HG02571 (cell line): Measurements from ENCODE around the gene RSPH1.

Experiments
- ATAC-seq: cut with Tn5 transposase; IDR thresholded peaks from one replicate; pipeline ENCODE4 v1.9.1; 2021; ENCODE audit warnings: mild to moderate bottlenecking, moderate library complexity; ENCODE audit not compliant: unreplicated experiment

The RSPH1 gene

DNA sequence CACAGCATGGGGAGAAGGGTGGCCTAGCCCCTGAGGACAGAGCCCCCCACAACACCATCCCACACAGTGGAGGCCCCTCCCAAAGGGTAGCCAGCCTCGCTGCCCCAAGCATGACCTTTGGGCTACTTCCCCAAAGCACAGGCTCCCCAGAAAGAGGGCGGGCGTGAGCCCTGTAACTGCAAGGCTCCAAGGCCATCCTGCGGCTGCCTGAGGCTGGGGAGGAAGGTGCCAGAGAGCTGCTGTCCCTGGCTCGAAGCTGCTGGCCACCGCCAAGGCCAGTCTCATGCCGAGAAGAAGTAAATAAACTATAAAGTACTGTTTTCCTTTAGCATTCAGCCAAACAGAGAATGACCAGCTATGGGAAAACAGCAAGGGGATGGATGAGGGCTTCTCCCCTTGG is 64.8 kb downstream of the RSPH1 start:
- no peak for ATAC-seq

DNA sequence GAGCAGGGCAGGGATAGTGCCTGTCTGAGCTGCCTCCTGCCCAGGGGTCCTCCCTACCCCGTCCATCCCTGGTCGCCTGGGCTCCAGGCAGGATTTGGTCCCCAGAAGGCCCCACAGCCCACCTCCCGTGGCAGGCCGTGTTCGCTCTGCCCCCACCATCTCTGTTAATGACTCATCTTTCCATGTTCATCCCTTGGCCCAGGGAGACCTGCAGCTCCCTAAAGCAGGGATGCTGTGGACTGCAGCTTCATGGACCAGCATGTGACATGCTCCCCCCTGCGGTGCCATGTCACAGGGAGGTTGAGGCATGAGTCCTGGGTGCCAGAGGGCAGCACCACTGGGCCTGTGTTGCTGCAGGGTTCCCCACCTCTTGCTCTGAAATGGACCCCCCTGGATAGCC is 65.5 kb downstream of the RSPH1 start:
- ATAC-seq = no peak

DNA sequence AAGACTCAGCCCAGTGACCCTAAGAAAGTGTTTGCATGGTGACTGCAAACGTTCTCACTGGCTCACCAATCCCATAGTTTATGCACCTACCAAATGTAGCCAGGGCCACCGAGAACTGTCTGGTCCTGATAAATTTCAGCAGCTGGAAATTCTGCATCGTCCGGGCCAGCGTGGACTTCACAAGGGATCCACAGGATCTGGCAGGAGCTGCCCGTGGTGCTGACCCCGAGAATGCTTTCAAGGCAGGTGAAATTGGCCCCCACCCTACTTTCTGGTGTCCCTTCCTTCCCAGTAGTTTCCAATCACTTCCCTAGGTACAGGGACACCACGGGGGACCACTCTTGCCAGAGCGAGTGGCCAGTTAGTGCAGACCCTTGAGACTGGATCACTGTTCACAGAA is 66.2 kb downstream of the RSPH1 start:
- no peak for ATAC-seq

DNA sequence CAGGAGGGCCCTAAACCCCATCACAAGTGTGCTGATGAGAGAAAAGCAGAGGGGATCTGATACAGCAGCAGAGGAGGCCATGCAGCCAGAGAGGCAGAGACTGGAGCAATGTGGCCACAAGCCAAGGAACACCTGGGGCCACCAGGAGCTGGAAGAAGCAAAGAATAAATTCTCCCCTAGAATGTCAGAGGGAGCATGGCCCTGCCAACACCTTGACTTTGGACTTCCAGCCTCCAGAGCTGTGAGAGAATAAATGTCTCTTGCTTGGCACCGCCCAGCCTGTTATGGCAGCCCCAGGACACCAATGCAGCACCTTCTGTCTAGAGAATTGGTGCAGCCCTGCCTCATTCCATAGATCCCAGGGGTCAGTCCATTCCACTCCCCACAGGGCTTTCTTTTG is 67.0 kb downstream of the RSPH1 start:
- ATAC-seq = no peak

DNA sequence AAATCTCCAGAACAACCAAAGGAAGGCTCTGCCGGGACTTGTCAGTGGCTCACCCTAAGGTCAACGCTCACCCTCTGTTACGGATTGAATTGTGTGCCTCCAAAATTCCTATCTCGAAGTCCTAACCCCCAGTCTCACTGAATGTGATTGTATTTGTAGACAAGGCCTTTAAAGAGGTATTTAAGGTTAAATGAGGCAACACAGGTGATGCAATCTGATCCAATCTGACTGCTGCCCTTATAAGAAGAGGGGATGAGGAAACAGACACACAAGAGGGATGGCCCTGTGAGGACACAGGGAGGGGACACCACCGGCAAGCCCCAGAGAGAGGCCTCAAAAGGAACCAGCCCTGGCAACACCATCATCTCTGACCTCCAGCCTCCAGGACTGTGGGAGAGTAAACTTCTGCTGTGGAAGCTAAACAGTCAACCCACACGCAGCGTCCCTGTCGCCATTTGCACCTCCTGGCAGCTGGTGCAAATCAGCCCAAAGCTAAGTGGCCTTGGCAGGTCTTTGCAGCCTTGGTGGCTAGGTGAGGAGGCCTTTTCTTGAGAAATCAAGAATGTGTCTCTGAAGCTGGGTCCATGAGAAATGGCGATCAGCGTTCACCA is 68.1 kb downstream of the RSPH1 start:
- no peak for ATAC-seq

DNA sequence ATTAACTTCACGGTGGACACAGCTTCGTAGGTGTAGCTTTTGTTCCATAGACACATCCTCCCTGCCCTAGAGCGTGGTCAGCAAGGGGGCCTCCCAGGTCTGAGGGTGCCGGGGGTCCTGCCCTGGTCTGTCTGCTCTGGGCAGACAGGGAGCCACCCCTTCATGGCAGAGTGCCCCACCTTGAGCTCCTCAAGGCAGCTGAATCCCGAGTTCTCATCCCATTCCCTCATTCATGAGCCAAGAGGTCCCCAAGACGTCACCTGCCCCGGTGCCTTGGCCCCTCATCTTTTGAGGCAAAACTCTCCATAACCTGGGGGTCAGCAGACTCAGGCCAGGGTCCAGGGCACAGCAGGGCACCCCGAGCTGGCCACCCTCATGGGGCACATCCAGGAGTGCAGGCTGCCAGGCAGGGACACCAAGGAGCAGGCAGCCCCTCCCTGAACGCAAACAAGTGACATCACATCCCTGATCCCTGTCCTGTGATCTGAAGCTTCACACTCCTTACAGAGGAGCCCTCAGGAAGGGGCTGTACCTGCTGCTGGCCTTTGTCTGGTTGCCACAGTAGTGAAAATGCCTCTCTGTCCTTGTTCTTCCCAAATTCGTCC is 69.0 kb downstream of the RSPH1 start:
- ATAC-seq = no peak

DNA sequence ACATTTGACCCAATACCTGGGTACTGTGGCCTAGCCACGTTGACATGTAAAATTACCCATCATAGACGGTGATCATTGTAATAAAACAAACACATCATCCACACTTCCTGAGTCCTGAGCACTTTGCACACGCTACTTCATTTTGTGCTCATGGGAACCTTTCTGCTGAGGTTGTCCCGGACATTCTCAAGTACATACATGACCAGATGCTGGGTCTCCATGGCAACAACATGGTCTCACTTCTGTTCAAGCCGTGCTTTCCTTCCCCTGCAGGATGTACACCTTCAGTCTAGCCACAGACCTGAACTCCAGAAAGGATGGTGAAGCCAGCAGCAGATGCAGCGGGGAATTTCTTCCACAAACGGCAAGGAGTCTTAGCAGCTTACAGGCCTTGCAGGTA is 69.6 kb downstream of the RSPH1 start:
- ATAC-seq = no peak

DNA sequence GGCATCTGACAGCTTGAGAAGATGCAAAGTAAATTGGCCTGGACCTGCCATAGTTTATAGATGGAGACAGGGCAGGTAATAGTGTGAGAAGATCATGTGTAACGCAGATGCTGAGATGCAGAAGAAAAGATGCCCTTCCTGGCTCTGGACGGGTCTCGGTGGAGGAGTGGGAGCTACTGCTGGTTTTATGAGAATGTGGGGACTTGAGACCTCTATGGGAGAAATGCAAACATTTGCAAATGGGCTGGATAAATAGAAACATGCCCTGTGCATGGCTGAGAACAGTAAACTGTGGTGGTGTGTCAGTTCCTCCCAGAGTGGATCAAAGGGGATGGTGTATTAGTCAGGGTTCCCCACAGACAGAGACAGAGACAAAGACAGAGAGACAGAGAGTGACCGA is 70.4 kb downstream of the RSPH1 start:
- no peak for ATAC-seq

DNA sequence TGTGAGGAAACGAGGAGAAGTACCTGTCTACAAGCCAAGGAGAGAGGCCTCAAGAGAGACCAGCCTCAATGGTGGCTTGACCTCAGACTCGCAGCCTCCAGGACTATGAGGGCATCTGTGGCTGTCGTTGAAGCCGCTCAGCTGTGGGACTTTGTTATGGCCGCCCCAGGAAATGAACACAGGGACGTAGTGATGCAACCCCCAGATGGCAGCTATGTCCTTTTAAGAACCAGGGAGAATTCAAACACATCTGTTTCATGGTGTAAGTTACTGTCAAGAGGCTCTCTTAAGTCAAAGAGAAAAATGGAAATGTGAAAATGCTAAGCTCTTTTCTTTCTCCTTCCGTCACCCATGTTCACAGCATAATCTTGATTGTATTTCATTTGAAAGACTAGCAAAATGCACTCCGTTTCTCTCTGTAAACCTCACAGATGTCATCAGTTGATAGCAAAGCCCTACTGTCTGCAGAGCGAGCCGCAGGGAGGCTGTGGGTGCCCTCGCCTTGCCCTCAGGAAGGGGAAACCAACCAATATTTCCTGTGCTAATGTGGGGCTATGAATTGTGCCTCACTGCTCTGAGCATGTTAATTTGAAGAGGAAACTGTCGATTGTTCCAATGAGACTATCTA is 71.0 kb downstream of the RSPH1 start:
- ATAC-seq = no peak

DNA sequence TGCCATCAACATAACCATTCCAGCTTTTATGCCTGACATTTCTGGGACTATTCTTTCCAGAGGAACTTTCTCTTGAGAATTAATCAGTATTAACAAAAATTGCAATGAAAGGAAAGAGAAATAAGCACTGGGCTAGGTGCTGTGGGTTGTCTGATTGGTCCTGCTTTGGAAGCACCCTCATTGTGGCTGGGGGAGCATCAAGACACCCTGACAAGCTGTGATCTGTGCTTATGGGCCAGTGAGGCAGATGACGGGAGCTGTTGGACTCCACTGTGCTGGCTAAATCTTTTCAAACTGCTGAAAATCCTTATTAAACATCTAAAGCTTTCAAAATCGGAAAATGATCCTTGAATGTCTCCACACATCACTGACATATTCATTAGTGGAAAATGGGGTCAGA is 72.3 kb downstream of the RSPH1 start:
- ATAC-seq = no peak

DNA sequence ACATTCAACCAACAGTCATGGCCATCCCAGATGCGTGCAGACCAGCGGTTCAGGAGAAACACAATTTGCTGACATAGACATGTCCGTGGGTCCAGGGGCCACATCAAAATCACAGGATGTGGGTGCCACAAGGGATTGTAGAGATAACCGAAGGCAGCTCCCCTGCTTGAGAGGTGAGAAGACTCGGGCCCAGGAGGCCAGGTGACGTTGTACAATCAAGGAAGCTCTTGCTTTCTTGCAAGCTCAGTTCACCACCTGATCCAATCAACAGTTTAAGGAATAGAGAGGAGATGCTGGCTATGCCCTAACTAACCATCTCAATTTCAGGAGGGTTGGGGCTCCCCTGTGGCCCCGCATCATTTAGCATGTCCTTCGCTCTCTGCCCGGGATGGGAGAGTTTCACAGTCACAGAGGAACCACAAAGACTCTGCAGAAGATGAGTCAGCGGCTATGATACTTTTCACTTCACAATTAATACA is 72.8 kb downstream of the RSPH1 start:
- ATAC-seq = no peak
